Measurements from ENCODE around the gene FOXO3. TPM values are rescaled to one million over a fixed set of nuclear protein-coding genes. Genes with fewer than 3 reads are reported as not detected.

The FOXO3 gene
- total and polyA plus RNA-seq, 2 of the 8 experiments (the other 6 are each of a cell fraction or from before 2014, with no cell fraction given) = 13.1 to 19.3 TPM

DNA sequence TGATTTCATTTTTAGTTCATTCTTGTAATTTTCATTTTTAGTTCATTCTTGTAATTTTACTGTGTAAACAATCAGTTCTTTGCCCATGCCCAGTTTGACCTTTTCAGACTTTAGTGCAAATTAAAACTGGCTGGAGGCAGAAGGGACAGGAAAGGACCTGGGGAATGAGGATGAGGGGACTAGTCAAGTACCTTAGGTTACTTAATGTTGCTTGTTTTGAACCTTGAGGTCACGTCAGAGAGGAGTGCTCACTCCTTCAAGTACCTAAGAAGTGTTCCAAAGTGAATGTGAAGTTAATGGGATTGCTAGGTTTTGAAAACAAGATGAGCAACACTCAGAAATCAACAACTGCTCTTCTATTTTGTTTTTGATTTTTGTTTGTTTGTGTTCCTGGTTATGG, 82.5 kb downstream of the FOXO3 start:
- ChIA-PET CTCF (ENCODE audit: partially characterized antibody) (no interaction called here), POLR2A (ENCODE audit: partially characterized antibody) (interaction anchor here (1.5 kb wide), 1 partner anchor 9 kb away, joined by 4 read pairs; no protein-coding TSS in a partner anchor)
- no peak overlapping the region for H3K23ac ChIP-seq (ENCODE audit: insufficient read length)
- no peak overlapping the region for H2BK20ac ChIP-seq (ENCODE audit: low read length)
- peaks cover 4% of the 10 kb centered on the region; the same call in 1 of the 2 replicates for H3K79me1 ChIP-seq (ENCODE audit: low read depth, low read length)
- no peak overlapping the region for H2AFZ ChIP-seq (ENCODE audit: low read length)
- H3K4me2 ChIP-seq (ENCODE audit: insufficient read depth in 1 of 2, low read depth in 2 of 2, low read length in 2 of 2) = no peak overlapping the region
- no peak overlapping the region for H3K4me3 ChIP-seq (ENCODE audit: extremely low read depth in 1 of 4, insufficient read depth in 2 of 4, low read depth in 3 of 4, low read length in 4 of 4)
- no peak for DNase-seq (ENCODE audit: low read depth in 1 of 2, low spot score in 2 of 2)
- H3K79me2 ChIP-seq (ENCODE audit: control insufficient read depth in 1 of 2, insufficient read depth in 2 of 2, low read length in 2 of 2) = peaks cover 0 to 26% of the 10 kb centered on the region in 2 experiments; a peak in 1 of 4 replicates
- H3K14ac ChIP-seq (ENCODE audit: insufficient read length) = no peak overlapping the region
- H3K36me3 ChIP-seq (ENCODE audit: control insufficient read depth in 2 of 4, insufficient read depth in 4 of 4, low read length in 3 of 4) = no peaks in the 10 kb centered on the region
- H3K23me2 ChIP-seq (ENCODE audit: low read depth, low read length) = no peaks in the 10 kb centered on the region
- no peak overlapping the region for H3K56ac ChIP-seq (replicated peaks; ENCODE audit: insufficient read length, low read depth, low read length)
- no peak overlapping the region for H2BK12ac ChIP-seq (ENCODE audit: low read depth, low read length)
- no peak overlapping the region for H2AK5ac ChIP-seq (ENCODE audit: low read depth, low read length)
- H3K9ac ChIP-seq (replicated peaks in 1 of 4; ENCODE audit: extremely low read depth in 1 of 4, low read depth in 3 of 4, low read length in 3 of 4) = no peak overlapping the region
- no peak for TF ChIP-seq CBX8 (IDR thresholded peaks at IDR 0.05; ENCODE audit: borderline replicate concordance, low read depth, low read length)
- no peak for TF ChIP-seq CREB1 (IDR thresholded peaks at IDR 0.05)
- no peak for TF ChIP-seq SIN3A (conservative IDR thresholded peaks at IDR 0.05 in 1 of 2, IDR thresholded peaks at IDR 0.05 in 1 of 2; ENCODE audit: low read depth in 1 of 2, low read length in 2 of 2)
- H3K9me3 ChIP-seq (ENCODE audit: insufficient read depth in 2 of 2, low read depth in 1 of 2, low read length in 1 of 2) = no peaks in the 10 kb centered on the region
- no peak overlapping the region for H3K4ac ChIP-seq (replicated peaks; ENCODE audit: insufficient read length, low read depth, low read length)
- H4K5ac ChIP-seq (ENCODE audit: insufficient read length, low read depth, low read length) = no peak overlapping the region
- H2BK15ac ChIP-seq (ENCODE audit: low read length) = no peak overlapping the region
- H4K91ac ChIP-seq (replicated peaks; ENCODE audit: insufficient read length, low read length) = no peak overlapping the region
- H3K18ac ChIP-seq (ENCODE audit: extremely low read depth, low read length) = no peak overlapping the region
- 86% methylated on average over 1 of the region's 1 CpG; no CpG with 5 or more reads in 1 of the 2 experiments for WGBS, 2 experiments (ENCODE audit: extremely low coverage in 1 of 2, insufficient coverage in 1 of 2, insufficient read length in 1 of 2, insufficient replicate concordance in 2 of 2, low coverage in 1 of 2, low lambda C conversion rate in 2 of 2, missing lambda C conversion rate in 1 of 2)
- no peak overlapping the region for H2BK120ac ChIP-seq (replicated peaks; ENCODE audit: low read depth, low read length)
- no peak for FAIRE-seq
- H3K4me1 ChIP-seq (replicated peaks in 1 of 4; ENCODE audit: control insufficient read depth in 3 of 4, insufficient read depth in 4 of 4, low read length in 3 of 4) = peaks cover 2 to 11% (median 7%) of the 10 kb centered on the region in 4 experiments; a peak in 5 of 7 replicates
- peaks cover 0 to 3% of the 10 kb centered on the region in 2 experiments for H4K20me1 ChIP-seq (replicated peaks in 1 of 2; ENCODE audit: control insufficient read depth in 1 of 2, insufficient read depth in 2 of 2, low read length in 2 of 2)
- no peak overlapping the region for H3K27ac ChIP-seq (ENCODE audit: low read depth, low read length)
- H4K8ac ChIP-seq (ENCODE audit: extremely low read depth, insufficient read depth, low read length) = no peak overlapping the region
- no peaks in the 10 kb centered on the region for H3K27me3 ChIP-seq (replicated peaks in 1 of 4; ENCODE audit: control insufficient read depth in 3 of 4, extremely low read depth in 1 of 4, insufficient read depth in 3 of 4, low read length in 3 of 4)
- no peak overlapping the region for H2BK5ac ChIP-seq (ENCODE audit: low read depth, low read length)
